Neural cell (in vitro differentiated cells): ENCODE results near the gene PARP3. TPM values are rescaled to one million over a fixed set of nuclear protein-coding genes. Genes with fewer than 3 reads are reported as not detected.

Experiments
- H2AFZ ChIP-seq: fragments of 200-600, 300-800 bp; sonication (generic), shearing (Covaris generic); 2 replicates; pipeline ENCODE4 v1.6.0; 2014; ENCODE audit warnings: low read depth, mild to moderate bottlenecking, antibody characterized with exemption, low read length, moderate library complexity
- H3F3A ChIP-seq: fragments of 200-600 bp; shearing (Covaris generic); 2 replicates; pipeline ENCODE4 v1.6.1; 2016; ENCODE audit warnings: mild to moderate bottlenecking, moderate library complexity, mixed read lengths, antibody characterized with exemption, low read length; ENCODE audit not compliant: insufficient read depth, poor library complexity, severe bottlenecking
- H3K27ac ChIP-seq: fragments of 200-600, 300-800 bp; sonication (generic), shearing (Covaris generic); 2 replicates; pipeline ENCODE4 v1.5.1; 2014; ENCODE audit warnings: mild to moderate bottlenecking, low read length, moderate library complexity
- H3K27me3 ChIP-seq: fragments of 300-800, 200-600 bp; sonication (generic), shearing (Covaris generic); 2 replicates; pipeline ENCODE4 v1.6.0; 2014; ENCODE audit warnings: mild to moderate bottlenecking, low read depth, low read length, moderate library complexity; ENCODE audit not compliant: insufficient read depth
- H3K36me3 ChIP-seq: fragments of 300-800, 200-600 bp; sonication (generic), shearing (Covaris generic); 2 replicates; pipeline ENCODE4 v1.5.1; 2014; ENCODE audit warnings: mild to moderate bottlenecking, antibody characterized with exemption, low read length, moderate library complexity; ENCODE audit not compliant: insufficient read depth
- H3K4me2 ChIP-seq: fragments of 300-800, 200-600 bp; sonication (generic), shearing (Covaris generic); 2 replicates; pipeline ENCODE4 v1.6.0; 2014; ENCODE audit warnings: mild to moderate bottlenecking, low read length
- H3K4me3 ChIP-seq: fragments of 300-800, 200-600 bp; sonication (generic), shearing (Covaris generic); 2 replicates; pipeline ENCODE4 v1.5.1; 2014; ENCODE audit warnings: mild to moderate bottlenecking, low read length, moderate library complexity
- H3K79me2 ChIP-seq: fragments of 200-600 bp; shearing (Covaris generic); replicated peaks from 2 replicates; pipeline ENCODE4 v1.6.0; 2014; ENCODE audit warnings: mild to moderate bottlenecking, low read length, moderate library complexity; ENCODE audit not compliant: insufficient read depth
- H3K9ac ChIP-seq: fragments of 300-800, 200-600 bp; sonication (generic), shearing (Covaris generic); 2 replicates; pipeline ENCODE4 v1.6.1; 2016; ENCODE audit warnings: mild to moderate bottlenecking, low read length, mixed read lengths
- H3K9me2 ChIP-seq: fragments of 200-600 bp; shearing (Covaris generic); 2 replicates; pipeline ENCODE4 v1.6.1; 2016; ENCODE audit warnings: mild to moderate bottlenecking, low read length, mixed read lengths; ENCODE audit not compliant: insufficient read depth
- H3K9me3 ChIP-seq: fragments of 200-600, 300-800 bp; sonication (generic), shearing (Covaris generic); 2 replicates; pipeline ENCODE4 v1.6.1; 2016; ENCODE audit warnings: mild to moderate bottlenecking, mixed run types, low read length, moderate library complexity, mixed read lengths
- H4K20me1 ChIP-seq: fragments of 200-600 bp; shearing (Covaris generic); 2 replicates; pipeline ENCODE4 v1.6.1; 2016; ENCODE audit warnings: mild to moderate bottlenecking, mixed run types; ENCODE audit not compliant: insufficient read depth
- CTCF ChIP-seq: fragments of 450-650 bp; IDR thresholded peaks from 2 replicates; pipeline ENCODE4 v1.5.1; 2014; ENCODE audit warnings: antibody characterized with exemption, mild to moderate bottlenecking, moderate library complexity; ENCODE audit not compliant: poor library complexity, severe bottlenecking
- EP300 ChIP-seq: fragments of 450-650 bp; conservative IDR thresholded peaks from 2 replicates; pipeline ENCODE4 v1.6.1; 2014; ENCODE audit warnings: antibody characterized with exemption, mild to moderate bottlenecking, moderate library complexity; ENCODE audit not compliant: poor library complexity, severe bottlenecking
- EZH2 ChIP-seq: fragments of 200-600, 300-800 bp; shearing (Covaris generic), sonication (generic); IDR thresholded peaks from 2 replicates; pipeline ENCODE4 v1.6.1; 2014; ENCODE audit warnings: antibody characterized with exemption, low read length, borderline replicate concordance, mild to moderate bottlenecking; ENCODE audit not compliant: insufficient read depth, poor library complexity, severe bottlenecking
- MXI1 ChIP-seq: fragments of 450-650 bp; conservative IDR thresholded peaks from 2 replicates; pipeline ENCODE4 v1.6.1; 2014; ENCODE audit warnings: antibody characterized with exemption, mild to moderate bottlenecking; ENCODE audit not compliant: poor library complexity, severe bottlenecking
- POLR2AphosphoS5 ChIP-seq: IDR thresholded peaks from 2 replicates; pipeline ENCODE4 v1.6.1; 2012
- RAD21 ChIP-seq: fragments of 450-650 bp; conservative IDR thresholded peaks from 2 replicates; pipeline ENCODE4 v1.6.1; 2014; ENCODE audit warnings: antibody characterized with exemption, mild to moderate bottlenecking, moderate library complexity
- REST ChIP-seq: IDR thresholded peaks from 2 replicates; pipeline ENCODE4 v1.6.1; 2012; ENCODE audit warnings: borderline replicate concordance
- SMC3 ChIP-seq: fragments of 450-650 bp; conservative IDR thresholded peaks from 2 replicates; pipeline ENCODE4 v1.6.1; 2014; ENCODE audit warnings: antibody characterized with exemption, mild to moderate bottlenecking, moderate library complexity; ENCODE audit not compliant: poor library complexity
- TAF1 ChIP-seq: IDR thresholded peaks from 2 replicates; pipeline ENCODE4 v1.6.1; 2012; ENCODE audit warnings: low read depth
- polyA plus RNA-seq: library from polyadenylated mRNA; depleted of rRNA; stranded (reverse); fragments of >200 nt; gene quantifications from 2 replicates; pipeline ENCODE4 v1.2.3, GENCODE V29; 2014

Gene PARP3
- polyA plus RNA-seq, 1 donor from 2014 or later, result 5.3 TPM

GRCh38 chr3:51934991-51935885 lies 6.9 kb upstream of the PARP3 start:
- no peak overlapping the region for H3K27ac ChIP-seq
- no peak for TF ChIP-seq RAD21
- no peak for TF ChIP-seq SMC3
- no peak for TF ChIP-seq CTCF
- TF ChIP-seq TAF1, result no peak
- no peak for TF ChIP-seq REST
- no peak for TF ChIP-seq POLR2AphosphoS5
- TF ChIP-seq EP300, result no peak
- no peak for TF ChIP-seq MXI1
- no peak for TF ChIP-seq EZH2
- no peaks in the 10 kb centered on the region for H3K9me3 ChIP-seq
- H3K27me3 ChIP-seq, result no peaks in the 10 kb centered on the region
- no peaks in the 10 kb centered on the region for H4K20me1 ChIP-seq
- H3K4me2 ChIP-seq, result no peak overlapping the region
- H3K79me2 ChIP-seq, result no peaks in the 10 kb centered on the region
- H3F3A ChIP-seq, result no peaks in the 10 kb centered on the region
- no peak overlapping the region for H2AFZ ChIP-seq
- no peaks in the 10 kb centered on the region for H3K36me3 ChIP-seq
- H3K9ac ChIP-seq, result no peak overlapping the region
- no peaks in the 10 kb centered on the region for H3K9me2 ChIP-seq
- H3K4me3 ChIP-seq, result no peak overlapping the region

GRCh38 chr3:51935886-51936755 lies 6.0 kb upstream of the PARP3 start:
- TF ChIP-seq CTCF, result no peak
- TF ChIP-seq TAF1, result no peak
- no peak for TF ChIP-seq POLR2AphosphoS5
- TF ChIP-seq MXI1, result no peak
- no peak for TF ChIP-seq EP300
- TF ChIP-seq EZH2, result no peak
- no peak for TF ChIP-seq REST
- TF ChIP-seq SMC3, result no peak
- no peak for TF ChIP-seq RAD21
- Histone ChIP-seq H3K4me3 (no peak overlapping the region), H3K9me3 (no peaks in the 10 kb centered on the region), H2AFZ (no peak overlapping the region), H3F3A (no peaks in the 10 kb centered on the region), H3K9ac (no peak overlapping the region), H3K27me3 (no peaks in the 10 kb centered on the region), H3K4me2 (no peak overlapping the region), H4K20me1 (no peaks in the 10 kb centered on the region), H3K27ac (no peak overlapping the region), H3K36me3 (no peaks in the 10 kb centered on the region), H3K79me2 (no peaks in the 10 kb centered on the region), H3K9me2 (no peaks in the 10 kb centered on the region)
